HepG2 (cell line): ENCODE results near the gene PLEKHD1. TPM values are rescaled to one million over a fixed set of nuclear protein-coding genes. Genes with fewer than 3 reads are reported as not detected.

ENCODE experiments used
- ATAC-seq: fragments of 200-7000 bp; cut with Tn5 transposase; 3 replicates; pipeline ENCODE4 v1.9.1; 2020; ENCODE audit warnings: mild to moderate bottlenecking, moderate library complexity
- BruUV-seq: library from RNA; stranded (reverse); fragments of 400-500 nt; replicated peaks from 2 replicates; lab custom pipeline; 2021; lab: Mats Ljungman, UMichigan
- CTCF ChIA-PET: fragments of 300-600 bp; formaldehyde crosslinking; extraction: SDS; loops from one replicate; lab custom pipeline; 2021; ENCODE audit warnings: low total read pairs, inconsistent platforms, low intra/inter-chr PET ratio; lab: Yijun Ruan, JAX
- POLR2A ChIA-PET: fragments of 350-600 bp; sonication (Branson Sonifier 250); formaldehyde crosslinking; loops from one replicate; lab custom pipeline; 2020; ENCODE audit warnings: antibody characterized with exemption, inconsistent platforms; lab: Yijun Ruan, JAX
- DNase-seq: peaks from one replicate; pipeline ENCODE4 v3.0.0-alpha.2; 2015; ENCODE audit warnings: low spot score
- FAIRE-seq: peaks from 3 replicates; lab custom pipeline; 2011; peaks lifted over from hg19 to GRCh38; lab: Jason Lieb, UNC
- H2AFZ ChIP-seq: one replicate; pipeline ENCODE4 v1.6.1; 2011; ENCODE audit warnings: low read length, inconsistent platforms
- H3K27ac ChIP-seq: fragments of 300-600 bp; 3 replicates; pipeline ENCODE4 v1.8.0; 2011; ENCODE audit warnings: mixed run types, mild to moderate bottlenecking, mixed read lengths, low read length, inconsistent platforms; ENCODE audit not compliant: insufficient read depth; ENCODE audit errors: extremely low read length
- H3K27me3 ChIP-seq, 2 experiments: fragments of 200-600 bp in 1 of 2; 2 replicates in 1 of 2; 3 replicates in 1 of 2; pipeline versions ENCODE4 v1.6.0 to v1.8.0; 2011; ENCODE audit warnings: low read length in 2 of 2, mild to moderate bottlenecking in 2 of 2, moderate library complexity in 2 of 2, inconsistent platforms in 1 of 2; ENCODE audit not compliant: insufficient read depth in 2 of 2, control insufficient read depth in 1 of 2
- H3K36me3 ChIP-seq, 2 experiments: fragments of 200-600 bp in 1 of 2; replicated peaks in 1 of 2; 2 replicates in 1 of 2; 3 replicates in 1 of 2; pipeline versions ENCODE4 v1.5.1 to v1.8.0; 2011; ENCODE audit warnings: low read length in 2 of 2, inconsistent platforms in 1 of 2; ENCODE audit not compliant: insufficient read depth in 2 of 2, control insufficient read depth in 1 of 2
- H3K4me1 ChIP-seq: 2 replicates; pipeline ENCODE4 v1.5.1; 2012; ENCODE audit warnings: low read length, inconsistent platforms; ENCODE audit not compliant: insufficient read depth
- H3K4me2 ChIP-seq: 2 replicates; pipeline ENCODE4 v1.6.0; 2011; ENCODE audit warnings: low read depth, low read length, inconsistent platforms
- H3K4me3 ChIP-seq, 3 experiments: fragments of 200-600 bp in 1 of 3; sonication (generic), shearing (Covaris generic) in 1 of 3; replicated peaks in 1 of 3; 2 replicates each; pipeline ENCODE4 v1.5.1; 2011 to 2016; ENCODE audit warnings: low read length in 3 of 3, inconsistent platforms in 2 of 3, low read depth in 2 of 3, mild to moderate bottlenecking in 2 of 3, control low read depth in 1 of 3, mixed read lengths in 1 of 3; ENCODE audit not compliant: insufficient read depth in 1 of 3
- H3K79me2 ChIP-seq: one replicate; pipeline ENCODE4 v1.6.1; 2011; ENCODE audit warnings: low read length, inconsistent platforms; ENCODE audit not compliant: insufficient read depth
- H3K9ac ChIP-seq: 2 replicates; pipeline ENCODE4 v1.6.0; 2011; ENCODE audit warnings: mild to moderate bottlenecking, low read depth, low read length, inconsistent platforms; ENCODE audit not compliant: insufficient read depth
- H3K9me3 ChIP-seq: 2 replicates; pipeline ENCODE4 v1.5.1; 2012; ENCODE audit warnings: mild to moderate bottlenecking, low read length
- H4K20me1 ChIP-seq: 2 replicates; pipeline ENCODE4 v1.6.0; 2011; ENCODE audit warnings: inconsistent platforms, mild to moderate bottlenecking, low read length, moderate library complexity; ENCODE audit not compliant: insufficient read depth
- ELF4 ChIP-seq: sonication (generic); formaldehyde crosslinking; IDR thresholded peaks from 2 replicates; pipeline ENCODE4 v1.5.0; 2020; ENCODE audit warnings: missing genetic modification reagents, mild to moderate bottlenecking, moderate library complexity, borderline replicate concordance
- NFKBIZ ChIP-seq: IDR thresholded peaks from 2 replicates; pipeline ENCODE4 v1.6.1; 2018; ENCODE audit warnings: missing genetic modification reagents, missing compliant biosample characterization
- RFXANK ChIP-seq: IDR thresholded peaks from 2 replicates; pipeline ENCODE4 v1.6.1; 2016
- ZFX ChIP-seq: sonication (generic); formaldehyde crosslinking; IDR thresholded peaks from 2 replicates; pipeline ENCODE4 v1.4.0; 2020; ENCODE audit warnings: mild to moderate bottlenecking, low read depth, missing genetic modification reagents, moderate library complexity
- ZNF121 ChIP-seq: sonication (generic); formaldehyde crosslinking; IDR thresholded peaks from 2 replicates; pipeline ENCODE4 v1.5.0; 2020; ENCODE audit warnings: mild to moderate bottlenecking, missing genetic modification reagents
- ZNF616 ChIP-seq: sonication (generic); formaldehyde crosslinking; IDR thresholded peaks from 2 replicates; pipeline ENCODE4 v1.5.0; 2020; ENCODE audit warnings: low read depth, mild to moderate bottlenecking, missing genetic modification reagents
- ZNF629 ChIP-seq: sonication (generic); formaldehyde crosslinking; conservative IDR thresholded peaks from 2 replicates; pipeline ENCODE4 v1.5.0; 2020; ENCODE audit warnings: missing genetic modification reagents
- WGBS: methylation state at CpG from one replicate; pipeline ENCODE4 v1.1.6; 2017; ENCODE audit warnings: low lambda C conversion rate; 5-methylcytosine and 5-hydroxymethylcytosine counted together
- in situ Hi-C: cut with HindIII; loops from 2 replicates; pipeline ENCODE4 v1.10.0; 2017; ENCODE audit warnings: low pct_unique_long_range_greater_than_20kb; ENCODE audit not compliant: extremely low pct_ligation_motif_present
- intact Hi-C: fragments of 100-400 bp; cut with micrococcal nuclease; formaldehyde crosslinking; loops from one replicate; pipeline ENCODE4 v1.10.0; 2022; ENCODE audit not compliant: unreplicated experiment
- polyA plus RNA-seq, 8 experiments: library from polyadenylated mRNA; depleted of rRNA in 3 of 8; stranded (reverse) in 7 of 8; unstranded in 1 of 8; fragments of >200 nt; fragmentation: Illumina TruSeq in 4 of 8; extraction: Trizol in 4 of 8; gene quantifications; 2 replicates each; pipeline versions ENCODE4 v1.2.1 to v1.2.3, GENCODE V29; 2011 to 2016; ENCODE audit warnings: low read depth in 4 of 8, missing spikeins in 1 of 8, mixed read lengths in 1 of 8; ENCODE audit not compliant: insufficient read depth in 1 of 8
- total RNA-seq, 5 experiments: library from RNA; depleted of rRNA; stranded (reverse); fragments of >200 nt; fragmentation: Illumina TruSeq; extraction: Trizol; gene quantifications; 2 replicates each; pipeline ENCODE4 v1.2.3, GENCODE V29; 2016; ENCODE audit warnings: low read depth in 1 of 5
- TF ChIP-seq, protein P1 (sequence below): sonication (generic); formaldehyde crosslinking; IDR thresholded peaks from 2 replicates; pipeline ENCODE4 v1.4.0; 2020; ENCODE audit warnings: missing genetic modification reagents

PLEKHD1 gene
- total and polyA plus RNA-seq, 2 of the 13 experiments (the other 11 are each of a cell fraction or from before 2014, with no cell fraction given), result 0.01 TPM; not detected in 1

- TF ChIP-seq ZFX (no peak), NFKBIZ (no peak), ELF4 (CRISPR knock-in tag) (no peak), ZNF616 (CRISPR knock-in tag) (no peak), ZNF629 (CRISPR knock-in tag) (no peak)
- TF ChIP-seq, protein P1, sequence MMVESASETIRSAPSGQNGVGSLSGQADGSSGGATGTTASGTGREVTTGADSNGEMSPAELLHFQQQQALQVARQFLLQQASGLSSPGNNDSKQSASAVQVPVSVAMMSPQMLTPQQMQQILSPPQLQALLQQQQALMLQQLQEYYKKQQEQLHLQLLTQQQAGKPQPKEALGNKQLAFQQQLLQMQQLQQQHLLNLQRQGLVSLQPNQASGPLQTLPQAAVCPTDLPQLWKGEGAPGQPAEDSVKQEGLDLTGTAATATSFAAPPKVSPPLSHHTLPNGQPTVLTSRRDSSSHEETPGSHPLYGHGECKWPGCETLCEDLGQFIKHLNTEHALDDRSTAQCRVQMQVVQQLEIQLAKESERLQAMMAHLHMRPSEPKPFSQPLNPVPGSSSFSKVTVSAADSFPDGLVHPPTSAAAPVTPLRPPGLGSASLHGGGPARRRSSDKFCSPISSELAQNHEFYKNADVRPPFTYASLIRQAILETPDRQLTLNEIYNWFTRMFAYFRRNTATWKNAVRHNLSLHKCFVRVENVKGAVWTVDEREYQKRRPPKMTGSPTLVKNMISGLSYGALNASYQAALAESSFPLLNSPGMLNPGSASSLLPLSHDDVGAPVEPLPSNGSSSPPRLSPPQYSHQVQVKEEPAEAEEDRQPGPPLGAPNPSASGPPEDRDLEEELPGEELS (CRISPR knock-in tag), result no peak
Observed at GRCh38 chr14:69443296-69443805, 41.2 kb upstream of the PLEKHD1 start (continued).

DNA sequence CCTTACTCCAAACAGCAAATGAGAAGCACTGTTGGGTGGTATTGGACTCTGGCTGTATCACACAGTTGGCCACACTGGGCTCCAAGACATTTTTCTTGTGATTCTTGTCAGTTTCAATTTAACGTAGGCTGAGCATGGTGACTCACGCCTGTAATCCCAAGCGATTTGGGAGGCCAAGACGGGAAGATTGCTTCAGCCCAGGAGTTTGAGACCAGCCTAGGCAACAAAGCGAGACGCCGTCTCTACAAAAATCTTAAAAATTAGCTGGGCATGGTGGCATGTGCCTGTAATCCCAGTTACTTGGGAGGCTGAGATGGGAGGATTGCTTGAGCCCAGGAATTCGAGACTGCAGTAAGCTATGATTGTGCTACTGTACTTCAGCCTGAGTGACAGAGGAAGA is 35.3 kb upstream of the PLEKHD1 start:
- Histone ChIP-seq H3K27me3 (no peaks in the 10 kb centered on the region), H3K36me3 (peaks cover 3 to 17% of the 10 kb centered on the region in 2 experiments; a peak in 2 of 5 replicates), H3K4me3 (no peak overlapping the region), H3K27ac (no peak overlapping the region), H3K4me2 (no peak overlapping the region), H4K20me1 (no peaks in the 10 kb centered on the region)
- intact Hi-C loops (no loop called here), in situ Hi-C loops (no loop called here)
- no TSS peak for BruUV-seq
- ATAC-seq, result no peak
- no peak for DNase-seq
- no peak for FAIRE-seq
- CTCF ChIA-PET, result no interaction called here
- TF ChIP-seq RFXANK (CRISPR knock-in tag) (no peak), ZNF121 (CRISPR knock-in tag) (no peak)
- TF ChIP-seq, all 625 proteins: peak for 0
- Histone ChIP-seq H3K4me1 (no peaks in the 10 kb centered on the region), H3K9me3 (no peaks in the 10 kb centered on the region), H3K79me2 (no peaks in the 10 kb centered on the region), H2AFZ (no peak overlapping the region), H3K9ac (no peak overlapping the region)
- POLR2A ChIA-PET, result no interaction called here
- 95% methylated on average over 8 of the region's 8 CpGs for WGBS
